Measurements from ENCODE around the gene MOB1A. TPM values are rescaled to one million over a fixed set of nuclear protein-coding genes. Genes with fewer than 3 reads are reported as not detected.
A peak's percentile ranks its signal among the peaks of the same experiment; 100 is the strongest.

Gene MOB1A
- polyA plus RNA-seq, 1 donor (not counting 4 experiments of a cell fraction or from before 2014, with no cell fraction given): 92.4 TPM

- dilution Hi-C loops (cut with MboI; ENCODE audit: extremely low pct_ligation_motif_present, low sequenced_read_pairs): no loop called here
- H3K36me3 ChIP-seq (ENCODE audit: control insufficient read depth in 2 of 2, extremely low read depth in 1 of 2, insufficient read depth in 2 of 2, low read length in 2 of 2): peaks cover 23 to 43% of the 10 kb centered on the region in 2 experiments
- DNase-seq (ENCODE audit: low read depth, low spot score): no peak
Observed at GRCh38 chr2:74212702-74213410, 34.2 kb upstream of the MOB1A start.

DNA sequence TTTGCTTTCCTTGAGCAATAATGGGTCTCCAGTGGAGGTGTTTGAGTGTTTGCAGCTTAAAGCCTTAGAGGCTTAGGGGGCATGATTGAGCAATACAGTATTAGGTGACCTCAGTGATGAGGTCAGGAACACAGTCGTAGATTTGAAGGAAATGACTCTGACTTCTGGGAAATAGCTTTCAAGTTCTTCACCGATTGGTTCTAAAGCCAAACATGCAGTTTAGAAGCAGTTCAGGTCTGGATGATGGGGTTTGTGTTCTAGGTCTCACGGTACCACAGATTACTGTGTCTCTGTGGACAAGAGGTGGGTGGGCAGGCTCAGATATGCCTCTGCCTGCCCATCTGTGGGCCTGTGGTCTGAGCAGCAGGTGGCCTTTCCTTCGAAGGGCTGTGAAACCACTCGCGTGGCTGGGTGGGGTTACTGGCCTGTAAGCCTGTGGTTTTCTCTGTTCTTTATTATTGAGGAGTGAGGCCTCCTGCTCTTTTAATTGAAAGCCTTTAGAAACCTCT is 27.6 kb upstream of the MOB1A start:
- no peak for DNase-seq (ENCODE audit: low read depth, low spot score)
- dilution Hi-C loops (cut with MboI; ENCODE audit: extremely low pct_ligation_motif_present, low sequenced_read_pairs): no loop called here

More at GRCh38 chr2:74212702-74213410, 34.2 kb upstream of the MOB1A start:
- no peak for FAIRE-seq
- no peaks in the 10 kb centered on the region for H4K20me1 ChIP-seq (ENCODE audit: control insufficient read depth, extremely low read depth, insufficient read depth, low read length)
- no peaks in the 10 kb centered on the region for H3K9me3 ChIP-seq (ENCODE audit: control insufficient read depth, low read depth, low read length)
- no peak overlapping the region for H3K9ac ChIP-seq (ENCODE audit: control insufficient read depth, extremely low read depth, insufficient read depth, low read length)
- peaks cover 8% of the 10 kb centered on the region for H3K79me2 ChIP-seq (ENCODE audit: control insufficient read depth, insufficient read depth, low read length)
- no peaks in the 10 kb centered on the region for H3K4me1 ChIP-seq (ENCODE audit: control insufficient read depth, extremely low read depth, insufficient read depth, low read length)
- H3K9me1 ChIP-seq (ENCODE audit: control insufficient read depth, extremely low read depth, insufficient read depth, low read length): no peaks in the 10 kb centered on the region
- H3K4me3 ChIP-seq (ENCODE audit: control insufficient read depth in 2 of 3, extremely low read depth in 1 of 3, insufficient read depth in 2 of 3, low read depth in 1 of 3, low read length in 3 of 3): no peak overlapping the region
- H2AFZ ChIP-seq (ENCODE audit: control insufficient read depth, low read length): no peak overlapping the region
- TF ChIP-seq CTCF (optimal IDR thresholded peaks at IDR 0.05 in 1 of 3, IDR thresholded peaks at IDR 0.05 in 1 of 3, conservative IDR thresholded peaks at IDR 0.05 in 1 of 3; ENCODE audit: extremely low read depth in 1 of 3, insufficient read depth in 2 of 3, low read length in 3 of 3) (no peak), EZH2 (IDR thresholded peaks at IDR 0.05; ENCODE audit: low read length) (no peak)
- no peaks in the 10 kb centered on the region for H3K27me3 ChIP-seq (ENCODE audit: control insufficient read depth, extremely low read depth, insufficient read depth, low read length)
- H3K27ac ChIP-seq (ENCODE audit: control insufficient read depth, insufficient read depth, low read length): no peak overlapping the region
- no peak overlapping the region for H3K4me2 ChIP-seq (ENCODE audit: control insufficient read depth, extremely low read depth, insufficient read depth, low read depth, low read length)

More for the DNA sequence above, 27.6 kb upstream of the MOB1A start:
- H2AFZ ChIP-seq (ENCODE audit: control insufficient read depth, low read length): no peak overlapping the region
- TF ChIP-seq CTCF (optimal IDR thresholded peaks at IDR 0.05 in 1 of 3, IDR thresholded peaks at IDR 0.05 in 1 of 3, conservative IDR thresholded peaks at IDR 0.05 in 1 of 3; ENCODE audit: extremely low read depth in 1 of 3, insufficient read depth in 2 of 3, low read length in 3 of 3): no peak
- no peak for TF ChIP-seq EZH2 (IDR thresholded peaks at IDR 0.05; ENCODE audit: low read length)
- H3K36me3 ChIP-seq (ENCODE audit: control insufficient read depth in 2 of 2, extremely low read depth in 1 of 2, insufficient read depth in 2 of 2, low read length in 2 of 2): peaks cover 17 to 52% of the 10 kb centered on the region in 2 experiments
- H3K27me3 ChIP-seq (ENCODE audit: control insufficient read depth, extremely low read depth, insufficient read depth, low read length): no peaks in the 10 kb centered on the region
- H4K20me1 ChIP-seq (ENCODE audit: control insufficient read depth, extremely low read depth, insufficient read depth, low read length): peaks cover 26% of the 10 kb centered on the region
- H3K9me3 ChIP-seq (ENCODE audit: control insufficient read depth, low read depth, low read length): no peaks in the 10 kb centered on the region
- peak overlapping the region; percentile 25 for H3K27ac ChIP-seq (ENCODE audit: control insufficient read depth, insufficient read depth, low read length)
- FAIRE-seq: no peak
- H3K9ac ChIP-seq (ENCODE audit: control insufficient read depth, extremely low read depth, insufficient read depth, low read length): no peak overlapping the region
- H3K9me1 ChIP-seq (ENCODE audit: control insufficient read depth, extremely low read depth, insufficient read depth, low read length): peaks cover 2% of the 10 kb centered on the region
- no peak overlapping the region for H3K4me3 ChIP-seq (ENCODE audit: control insufficient read depth in 2 of 3, extremely low read depth in 1 of 3, insufficient read depth in 2 of 3, low read depth in 1 of 3, low read length in 3 of 3)
- peaks cover 29% of the 10 kb centered on the region for H3K4me1 ChIP-seq (ENCODE audit: control insufficient read depth, extremely low read depth, insufficient read depth, low read length)
- H3K4me2 ChIP-seq (ENCODE audit: control insufficient read depth, extremely low read depth, insufficient read depth, low read depth, low read length): peak overlapping the region; percentile 48
- H3K79me2 ChIP-seq (ENCODE audit: control insufficient read depth, insufficient read depth, low read length): peaks cover 74% of the 10 kb centered on the region

Data from keratinocyte (primary cell).